Prostate gland (tissue), 2 donors: ENCODE data around the gene LRRC55. TPM values are rescaled to one million over a fixed set of nuclear protein-coding genes. Genes with fewer than 3 reads are reported as not detected.

Experiments
- DNase-seq: peaks from one replicate; pipeline ENCODE4 v3.0.0-alpha.2; 2019; ENCODE audit warnings: low spot score
- H3K27ac ChIP-seq, 2 donors: fragments of 200-600 bp; sonication (generic); 2 replicates each; pipeline ENCODE4 v1.5.1; 2017 to 2019
- H3K27me3 ChIP-seq: fragments of 200-600 bp; sonication (generic); replicated peaks from 2 replicates; pipeline ENCODE4 v1.5.1; 2019; ENCODE audit not compliant: insufficient read depth
- H3K36me3 ChIP-seq, 2 donors: fragments of 200-600 bp; sonication (generic); 1 replicate in 1 of 2; 2 replicates in 1 of 2; pipeline versions ENCODE4 v1.5.1 to v1.8.1; 2017 to 2019
- H3K4me1 ChIP-seq: fragments of 200-600 bp; sonication (generic); replicated peaks from 2 replicates; pipeline ENCODE4 v1.5.1; 2019
- H3K4me3 ChIP-seq, 2 donors: fragments of 200-600 bp; sonication (generic); 2 replicates each; pipeline ENCODE4 v1.5.1; 2017 to 2019
- H3K9me3 ChIP-seq: fragments of 200-600 bp; sonication (generic); 2 replicates; pipeline ENCODE4 v1.5.1; 2017
- POLR2A ChIP-seq: fragments of 450-650 bp; IDR thresholded peaks from one replicate; pipeline ENCODE4 v1.6.1; 2016; ENCODE audit warnings: antibody characterized with exemption, mild to moderate bottlenecking
- POLR2AphosphoS5 ChIP-seq: sonication (generic); formaldehyde crosslinking; IDR thresholded peaks from one replicate; pipeline ENCODE4 v1.6.1; 2017; ENCODE audit warnings: antibody characterized with exemption
- WGBS: methylation state at CpG from one replicate; pipeline ENCODE4 v1.1.5; 2018; 5-methylcytosine and 5-hydroxymethylcytosine counted together
- intact Hi-C: fragments of 100-400 bp; cut with DNase I; formaldehyde crosslinking; loops from one replicate; pipeline ENCODE4 v1.14.2; 2022
- total RNA-seq, 2 donors: library from RNA; depleted of rRNA; stranded (reverse); fragments of >200 nt; gene quantifications; one replicate each; pipeline ENCODE4 v1.1.0, GENCODE V29; 2016
- TF ChIP-seq, protein P1 (sequence below), 4 experiments: fragments of 200-600 bp in 2 of 4; fragments of 450-650 bp in 2 of 4; sonication (generic) in 2 of 4; IDR thresholded peaks; 1 replicate in 3 of 4; 2 replicates in 1 of 4; pipeline ENCODE4 v1.5.1; 2016 to 2019; ENCODE audit warnings: antibody characterized with exemption in 4 of 4, mild to moderate bottlenecking in 2 of 4, moderate library complexity in 2 of 4

Gene LRRC55
- total RNA-seq, 2 donors from 2014 or later = 0.23 TPM; not detected in 1

DNA sequence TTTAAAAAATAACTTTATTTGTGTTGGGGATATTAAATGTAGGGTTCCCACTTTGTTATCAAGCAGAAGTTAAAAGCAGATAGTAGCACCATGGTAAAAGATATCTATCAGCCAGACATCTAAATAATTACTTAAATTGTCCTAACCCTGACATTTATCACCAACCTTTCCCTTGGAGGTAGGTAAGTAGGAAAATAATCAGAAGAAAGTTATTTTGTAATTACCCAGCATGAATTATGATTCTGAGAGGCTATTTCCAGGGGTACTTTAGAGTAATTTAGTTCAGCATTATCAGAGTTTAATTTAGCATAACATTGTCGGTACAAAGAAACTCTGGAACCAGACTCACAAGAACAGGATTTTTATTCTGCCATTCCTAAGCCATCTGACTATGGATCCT, 23.2 kb upstream of the LRRC55 start:
- no peaks in the 10 kb centered on the region for H3K4me1 ChIP-seq
- H3K27ac ChIP-seq = no peak overlapping the region
- no peaks in the 10 kb centered on the region for H3K27me3 ChIP-seq
- DNase-seq = no peak
- intact Hi-C loops = no loop called here
- H3K9me3 ChIP-seq = no peaks in the 10 kb centered on the region
- no peak overlapping the region for H3K4me3 ChIP-seq
- no peaks in the 10 kb centered on the region for H3K36me3 ChIP-seq
- 91% methylated on average over 1 of the region's 1 CpG for whole genome bisulfite sequencing
- TF ChIP-seq POLR2A = no peak
- no peak for TF ChIP-seq POLR2AphosphoS5
- TF ChIP-seq, protein P1, sequence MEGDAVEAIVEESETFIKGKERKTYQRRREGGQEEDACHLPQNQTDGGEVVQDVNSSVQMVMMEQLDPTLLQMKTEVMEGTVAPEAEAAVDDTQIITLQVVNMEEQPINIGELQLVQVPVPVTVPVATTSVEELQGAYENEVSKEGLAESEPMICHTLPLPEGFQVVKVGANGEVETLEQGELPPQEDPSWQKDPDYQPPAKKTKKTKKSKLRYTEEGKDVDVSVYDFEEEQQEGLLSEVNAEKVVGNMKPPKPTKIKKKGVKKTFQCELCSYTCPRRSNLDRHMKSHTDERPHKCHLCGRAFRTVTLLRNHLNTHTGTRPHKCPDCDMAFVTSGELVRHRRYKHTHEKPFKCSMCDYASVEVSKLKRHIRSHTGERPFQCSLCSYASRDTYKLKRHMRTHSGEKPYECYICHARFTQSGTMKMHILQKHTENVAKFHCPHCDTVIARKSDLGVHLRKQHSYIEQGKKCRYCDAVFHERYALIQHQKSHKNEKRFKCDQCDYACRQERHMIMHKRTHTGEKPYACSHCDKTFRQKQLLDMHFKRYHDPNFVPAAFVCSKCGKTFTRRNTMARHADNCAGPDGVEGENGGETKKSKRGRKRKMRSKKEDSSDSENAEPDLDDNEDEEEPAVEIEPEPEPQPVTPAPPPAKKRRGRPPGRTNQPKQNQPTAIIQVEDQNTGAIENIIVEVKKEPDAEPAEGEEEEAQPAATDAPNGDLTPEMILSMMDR (IDR thresholded peaks at IDR 0.05) = no peak

DNA sequence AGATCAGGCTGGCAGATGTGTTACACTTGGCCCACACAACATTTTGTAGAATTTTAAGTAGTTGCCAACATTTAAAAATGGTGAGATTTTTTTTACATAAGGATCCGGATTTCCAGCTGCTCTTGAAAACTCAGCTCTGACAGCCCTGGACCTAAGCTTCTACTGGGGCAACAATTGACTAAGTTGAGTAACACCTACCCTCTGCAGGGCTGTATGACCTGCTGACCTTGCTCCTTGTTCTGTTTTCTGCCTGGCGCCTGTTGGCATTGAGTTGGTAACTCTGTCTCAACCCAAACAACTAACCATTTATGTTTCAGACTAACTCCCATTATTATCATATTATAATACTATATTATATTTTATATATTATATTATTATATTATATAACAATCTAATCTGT, 21.1 kb upstream of the LRRC55 start:
- WGBS = 77% methylated on average over 2 of the region's 2 CpGs
- H3K4me1 ChIP-seq = no peaks in the 10 kb centered on the region
- no peak overlapping the region for H3K27ac ChIP-seq
- no peaks in the 10 kb centered on the region for H3K27me3 ChIP-seq
- no peak overlapping the region for H3K4me3 ChIP-seq
- no peaks in the 10 kb centered on the region for H3K9me3 ChIP-seq
- intact Hi-C loops = no loop called here
- no peak for DNase-seq
- no peaks in the 10 kb centered on the region for H3K36me3 ChIP-seq
- no peak for TF ChIP-seq POLR2A

DNA sequence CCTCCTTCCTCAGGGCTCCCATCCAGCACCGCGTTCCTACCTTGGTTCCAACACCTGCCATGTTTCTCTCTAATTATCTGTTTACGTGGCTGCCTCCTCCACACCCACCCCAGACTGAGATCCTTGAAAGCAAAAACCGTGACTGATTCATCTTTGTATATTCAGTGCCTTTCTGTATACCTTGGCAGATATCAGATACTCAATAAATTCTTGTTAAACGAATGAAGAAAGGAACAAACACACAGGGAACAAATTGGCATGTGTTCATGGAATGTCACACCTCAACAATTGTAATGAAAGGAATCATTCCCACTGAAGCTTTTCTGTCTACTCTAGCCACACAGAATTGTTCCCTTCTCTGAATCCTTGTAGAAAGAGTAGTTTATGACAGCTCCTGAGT, 20.4 kb upstream of the LRRC55 start:
- no peaks in the 10 kb centered on the region for H3K36me3 ChIP-seq
- WGBS = 21% methylated on average over 5 of the region's 5 CpGs
- peak; percentile 40 for DNase-seq
- no peaks in the 10 kb centered on the region for H3K9me3 ChIP-seq
- intact Hi-C loops = no loop called here
- H3K4me3 ChIP-seq = no peak overlapping the region
- H3K27ac ChIP-seq = no peak overlapping the region
- H3K4me1 ChIP-seq = no peaks in the 10 kb centered on the region
- H3K27me3 ChIP-seq = no peaks in the 10 kb centered on the region
- TF ChIP-seq, protein P1 (IDR thresholded peaks at IDR 0.05) = no peak
- peak; percentile 74 for TF ChIP-seq POLR2AphosphoS5

DNA sequence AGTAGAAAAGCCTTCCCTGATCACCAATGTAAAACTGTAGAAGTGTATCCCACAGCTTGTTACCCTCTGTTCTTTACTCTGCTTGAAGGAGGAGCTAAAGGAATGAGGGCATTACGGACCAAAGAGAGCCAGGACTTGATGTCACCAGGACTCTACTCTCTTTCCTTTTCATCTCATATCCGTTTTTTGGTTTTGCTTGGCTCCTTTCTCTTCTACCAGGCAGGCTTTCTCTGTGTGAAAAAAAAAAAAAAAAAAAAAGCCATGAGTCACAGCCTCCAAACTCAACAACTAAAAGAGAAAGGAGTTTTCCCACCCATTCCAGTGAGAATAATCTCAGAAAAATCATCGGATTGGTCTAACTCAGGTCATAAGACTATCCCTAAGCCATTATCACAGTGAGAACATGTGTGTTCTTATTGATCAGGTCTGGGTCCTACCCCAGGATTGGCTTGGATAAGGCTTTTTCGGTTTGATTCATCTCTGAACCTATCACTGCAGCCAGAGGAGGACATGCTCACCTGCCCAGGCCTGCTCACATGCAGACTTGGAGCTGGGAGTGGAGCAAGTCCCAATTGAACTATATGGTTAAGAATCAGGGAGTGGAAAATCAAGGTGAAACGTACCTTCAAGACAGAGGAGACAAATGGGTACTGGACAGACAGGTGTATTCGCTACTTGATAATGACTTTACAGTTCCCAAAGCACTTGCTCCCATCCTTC, 19.4 kb upstream of the LRRC55 start:
- Histone ChIP-seq H3K36me3 (no peaks in the 10 kb centered on the region), H3K9me3 (no peaks in the 10 kb centered on the region), H3K27ac (no peak overlapping the region), H3K4me3 (no peak overlapping the region), H3K4me1 (no peaks in the 10 kb centered on the region), H3K27me3 (no peaks in the 10 kb centered on the region)
- intact Hi-C loops = no loop called here
- 59% methylated on average over 6 of the region's 6 CpGs for WGBS
- TF ChIP-seq, protein P1 (IDR thresholded peaks at IDR 0.05) = no peak
- no peak for TF ChIP-seq POLR2AphosphoS5
- TF ChIP-seq POLR2A = no peak
- DNase-seq = no peak

DNA sequence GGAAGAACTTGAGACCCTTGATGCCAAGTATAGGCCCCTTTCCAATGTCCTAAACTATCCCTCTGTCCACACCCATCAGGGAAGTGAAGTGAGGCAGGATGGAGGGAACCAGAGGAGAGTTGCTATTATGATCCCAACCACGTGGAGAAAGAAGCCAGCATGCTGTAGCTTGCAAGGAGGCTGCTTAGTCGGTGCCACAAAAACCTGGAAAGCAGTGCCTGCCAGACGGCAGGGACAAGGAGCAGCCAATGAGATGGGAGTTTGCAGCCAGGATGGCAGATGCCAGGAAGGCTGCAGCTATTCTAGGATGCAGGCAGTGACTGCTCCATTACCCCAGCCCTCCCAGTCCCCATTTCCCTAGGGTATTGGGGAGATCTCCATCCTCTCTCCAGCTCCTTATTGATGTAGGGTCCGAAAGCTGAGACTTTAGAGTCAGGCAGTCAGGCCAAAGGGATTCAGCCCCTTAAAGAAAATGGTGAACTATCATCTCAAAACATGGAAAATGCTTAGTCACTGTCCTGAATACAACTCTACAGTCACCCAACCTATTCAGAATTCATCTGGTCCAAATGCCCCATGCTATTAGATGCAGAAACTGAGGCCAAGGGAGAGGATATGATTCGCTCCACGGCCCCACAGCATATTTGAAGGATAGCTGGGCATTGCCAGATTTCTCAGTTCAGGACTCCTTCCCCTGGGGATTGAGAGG, 18.4 kb upstream of the LRRC55 start:
- Histone ChIP-seq H3K4me3 (no peak overlapping the region), H3K27ac (no peak overlapping the region), H3K9me3 (no peaks in the 10 kb centered on the region), H3K4me1 (no peaks in the 10 kb centered on the region), H3K36me3 (no peaks in the 10 kb centered on the region), H3K27me3 (no peaks in the 10 kb centered on the region)
- intact Hi-C loops = no loop called here
- WGBS = 64% methylated on average over 6 of the region's 6 CpGs
- DNase-seq = peak; percentile 10
- TF ChIP-seq, protein P1 (IDR thresholded peaks at IDR 0.05) = no peak
- TF ChIP-seq POLR2A (no peak), POLR2AphosphoS5 (no peak)
